Astrocyte (in vitro differentiated cells and primary cell): ENCODE measurements around the gene FZD7.

ENCODE experiments used
- EZH2 ChIP-seq: IDR thresholded peaks from 2 replicates; pipeline ENCODE4 v1.6.1; 2012; ENCODE audit warnings: mild to moderate bottlenecking, low read length, inconsistent platforms; ENCODE audit not compliant: insufficient read depth
- TF ChIP-seq, protein P1 (sequence below): IDR thresholded peaks from 2 replicates; pipeline ENCODE4 v1.5.1; 2011; ENCODE audit warnings: low read depth, mild to moderate bottlenecking, inconsistent platforms, low read length, moderate library complexity; ENCODE audit not compliant: insufficient read depth

DNA sequence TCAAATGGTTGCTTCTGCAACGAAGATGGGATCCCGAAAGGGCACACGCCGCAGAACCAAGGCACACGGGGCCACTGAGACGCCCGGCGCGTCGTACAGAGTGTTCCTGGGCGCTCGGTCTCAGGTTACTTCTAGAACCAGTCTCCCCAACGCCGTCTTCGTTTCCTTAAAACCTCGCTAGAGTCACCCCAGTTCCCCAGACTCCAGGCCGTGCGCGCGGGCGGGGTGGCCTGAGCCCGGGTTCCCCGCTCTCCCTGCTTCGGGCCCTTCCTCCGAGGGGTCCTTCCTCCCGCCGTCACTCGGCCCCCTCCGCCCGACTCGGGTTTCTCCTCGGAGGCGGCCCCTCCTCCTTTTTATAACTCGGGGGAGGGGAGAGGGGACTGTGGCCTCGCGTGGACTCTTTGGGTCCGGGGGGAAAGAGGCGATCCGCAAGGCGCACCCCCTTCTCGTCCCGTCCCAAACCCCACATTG is 774 bp upstream of the FZD7 start:
- TF ChIP-seq, protein P1, sequence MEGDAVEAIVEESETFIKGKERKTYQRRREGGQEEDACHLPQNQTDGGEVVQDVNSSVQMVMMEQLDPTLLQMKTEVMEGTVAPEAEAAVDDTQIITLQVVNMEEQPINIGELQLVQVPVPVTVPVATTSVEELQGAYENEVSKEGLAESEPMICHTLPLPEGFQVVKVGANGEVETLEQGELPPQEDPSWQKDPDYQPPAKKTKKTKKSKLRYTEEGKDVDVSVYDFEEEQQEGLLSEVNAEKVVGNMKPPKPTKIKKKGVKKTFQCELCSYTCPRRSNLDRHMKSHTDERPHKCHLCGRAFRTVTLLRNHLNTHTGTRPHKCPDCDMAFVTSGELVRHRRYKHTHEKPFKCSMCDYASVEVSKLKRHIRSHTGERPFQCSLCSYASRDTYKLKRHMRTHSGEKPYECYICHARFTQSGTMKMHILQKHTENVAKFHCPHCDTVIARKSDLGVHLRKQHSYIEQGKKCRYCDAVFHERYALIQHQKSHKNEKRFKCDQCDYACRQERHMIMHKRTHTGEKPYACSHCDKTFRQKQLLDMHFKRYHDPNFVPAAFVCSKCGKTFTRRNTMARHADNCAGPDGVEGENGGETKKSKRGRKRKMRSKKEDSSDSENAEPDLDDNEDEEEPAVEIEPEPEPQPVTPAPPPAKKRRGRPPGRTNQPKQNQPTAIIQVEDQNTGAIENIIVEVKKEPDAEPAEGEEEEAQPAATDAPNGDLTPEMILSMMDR = no peak
- no peak for TF ChIP-seq EZH2
